Breast epithelium (tissue), 3 donors: ENCODE results near the gene C9orf40.

ENCODE experiments used
- POLR2A ChIP-seq: fragments of 450-650 bp; IDR thresholded peaks from one replicate; pipeline ENCODE4 v1.6.1; 2016; ENCODE audit warnings: antibody characterized with exemption, mild to moderate bottlenecking, moderate library complexity
- POLR2AphosphoS5 ChIP-seq, 3 donors: sonication (generic); formaldehyde crosslinking; IDR thresholded peaks; one replicate each; pipeline ENCODE4 v1.6.1; 2017; ENCODE audit warnings: antibody characterized with exemption in 3 of 3

- TF ChIP-seq POLR2A = no peak
- TF ChIP-seq POLR2AphosphoS5 (IDR thresholded peaks at IDR 0.05) = no peak
Observed at GRCh38 chr9:74983709-74984108, 31.0 kb upstream of the C9orf40 start.
